Hematopoietic multipotent progenitor cell treated with erythropoietin and hydrocortisone succinate and interleukin-3 and kit ligand, for 17 days (in vitro differentiated cells): Measurements from ENCODE around the gene UCN.
"Not testable (repeated sequence)": the region's sequence is repeated elsewhere in the genome, so short reads cannot be mapped to it uniquely, and the experiment has no call there.

Experiments
- DNase-seq: peaks from one replicate; pipeline ENCODE4 v3.0.0-alpha.2; 2015; ENCODE audit warnings: low spot score

UCN gene

DNA sequence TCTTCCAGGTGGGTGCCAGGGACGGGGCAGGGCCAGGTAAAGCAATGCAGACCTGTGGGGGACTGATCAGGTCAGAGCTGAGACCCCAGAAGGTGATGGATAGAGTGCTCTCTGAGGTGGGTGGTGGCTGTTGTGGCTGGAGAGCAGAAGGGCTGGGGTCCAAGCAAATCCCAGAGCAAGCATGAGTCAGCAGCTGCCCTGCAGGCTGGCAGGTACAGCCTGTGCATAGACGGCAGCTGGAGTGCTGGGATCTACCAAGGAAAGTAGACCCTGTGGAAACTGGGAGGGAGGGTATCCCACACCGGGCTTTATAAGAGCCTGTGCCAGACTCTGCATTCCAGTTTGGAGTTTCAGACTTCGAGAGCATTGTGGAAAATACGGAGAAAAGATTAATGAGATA, 25.4 kb downstream of the UCN start:
- DNase-seq = no peak

DNA sequence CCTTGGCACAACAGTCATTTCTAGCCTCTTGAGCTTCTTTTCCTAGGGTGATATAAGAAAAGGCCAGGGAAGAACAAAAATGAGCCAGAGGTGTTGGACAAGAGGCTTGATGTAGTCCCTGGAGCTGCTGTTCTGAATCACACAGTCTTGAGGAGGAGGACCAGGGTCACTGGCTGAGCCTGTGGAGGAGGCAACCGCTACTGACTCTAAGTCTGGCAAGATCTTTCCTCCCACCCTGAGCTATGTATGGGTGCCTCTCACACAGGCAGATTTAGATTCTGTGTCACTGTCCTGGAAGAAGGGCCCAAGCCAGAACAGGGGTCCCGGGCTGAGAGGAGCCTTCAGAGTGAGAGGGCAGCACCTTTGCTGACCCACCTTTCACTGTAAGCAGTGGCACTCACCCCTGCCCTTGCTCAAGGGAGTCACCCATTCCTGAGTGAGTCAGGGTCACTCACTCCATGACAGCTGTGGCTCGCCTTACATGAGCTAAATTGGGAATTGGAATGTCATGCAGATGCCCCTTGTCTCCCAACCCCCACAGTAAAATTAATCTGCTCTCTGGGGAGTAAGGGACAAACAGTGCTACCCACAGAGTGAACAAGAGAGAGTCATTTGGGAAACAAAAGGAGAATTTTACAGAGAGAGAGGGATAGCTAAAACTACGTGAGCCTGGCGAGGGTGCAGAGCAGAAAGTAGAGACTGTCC, 26.2 kb downstream of the UCN start, which contains the start of gene TRIM54:
Gene TRIM54, plus strand, starts transcription at position 575 of the 705 bp plus-strand sequence. CDS start 303 bp downstream, outside the sequence.
- DNase-seq = no peak

DNA sequence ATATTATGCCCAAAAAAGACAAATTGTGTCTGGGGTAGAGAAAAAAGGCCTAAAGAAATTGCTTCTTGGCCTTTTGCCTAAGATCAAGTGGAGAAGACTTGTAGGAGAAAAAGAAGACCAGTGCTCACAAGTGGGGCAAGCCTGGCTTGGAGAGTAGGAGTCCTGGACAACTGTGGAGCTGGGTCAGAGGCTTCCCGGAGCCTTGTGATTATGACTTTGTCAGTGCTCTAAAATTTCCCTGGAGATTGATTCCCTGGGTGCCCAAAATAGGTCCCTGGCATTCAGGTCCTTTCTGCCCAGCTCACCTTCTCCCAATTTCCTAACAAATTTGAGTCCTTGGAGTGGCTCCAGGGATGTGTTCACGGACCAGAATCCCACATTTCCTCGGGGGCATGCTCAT, 26.8 kb downstream of the UCN start:
- no peak for DNase-seq

DNA sequence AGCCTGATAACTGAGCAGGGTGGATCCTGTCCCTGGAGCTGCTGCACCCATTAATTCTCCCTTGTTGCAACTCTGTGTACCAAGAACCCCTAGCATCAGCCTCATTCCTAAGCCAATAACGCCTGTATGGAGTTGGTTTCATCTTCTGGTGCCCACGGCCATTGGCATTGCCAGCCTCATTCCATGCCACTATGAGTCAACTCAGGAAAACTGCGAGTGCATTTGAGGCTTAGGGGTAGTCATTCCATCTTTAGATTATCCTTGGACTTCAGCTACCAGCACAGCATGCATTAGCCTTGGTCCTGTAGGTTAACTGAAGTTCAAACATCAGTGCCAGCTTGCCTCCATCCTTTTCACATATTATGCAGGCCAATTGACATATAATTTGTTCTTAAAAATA, 27.4 kb downstream of the UCN start:
- no peak for DNase-seq

DNA sequence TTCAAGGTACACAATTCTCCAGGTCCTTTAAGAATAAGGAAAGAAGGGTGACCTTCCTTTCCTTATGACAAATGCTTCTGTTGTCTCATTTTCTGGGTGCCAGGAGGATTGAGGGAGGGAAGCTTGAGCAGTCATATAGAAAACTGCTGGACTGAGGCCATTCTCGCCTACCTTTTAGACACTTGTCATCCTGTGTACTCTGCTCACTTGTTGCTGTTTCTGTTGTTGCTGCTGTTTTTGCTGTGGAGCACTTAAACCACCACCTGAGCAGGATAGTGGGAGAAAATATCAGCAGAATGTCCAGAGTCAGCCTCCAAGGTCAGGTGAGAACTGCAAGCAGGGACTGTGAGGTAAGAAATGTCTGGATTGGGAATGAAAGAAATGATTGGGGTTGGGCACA, 30.2 kb downstream of the UCN start:
- DNase-seq = no peak

DNA sequence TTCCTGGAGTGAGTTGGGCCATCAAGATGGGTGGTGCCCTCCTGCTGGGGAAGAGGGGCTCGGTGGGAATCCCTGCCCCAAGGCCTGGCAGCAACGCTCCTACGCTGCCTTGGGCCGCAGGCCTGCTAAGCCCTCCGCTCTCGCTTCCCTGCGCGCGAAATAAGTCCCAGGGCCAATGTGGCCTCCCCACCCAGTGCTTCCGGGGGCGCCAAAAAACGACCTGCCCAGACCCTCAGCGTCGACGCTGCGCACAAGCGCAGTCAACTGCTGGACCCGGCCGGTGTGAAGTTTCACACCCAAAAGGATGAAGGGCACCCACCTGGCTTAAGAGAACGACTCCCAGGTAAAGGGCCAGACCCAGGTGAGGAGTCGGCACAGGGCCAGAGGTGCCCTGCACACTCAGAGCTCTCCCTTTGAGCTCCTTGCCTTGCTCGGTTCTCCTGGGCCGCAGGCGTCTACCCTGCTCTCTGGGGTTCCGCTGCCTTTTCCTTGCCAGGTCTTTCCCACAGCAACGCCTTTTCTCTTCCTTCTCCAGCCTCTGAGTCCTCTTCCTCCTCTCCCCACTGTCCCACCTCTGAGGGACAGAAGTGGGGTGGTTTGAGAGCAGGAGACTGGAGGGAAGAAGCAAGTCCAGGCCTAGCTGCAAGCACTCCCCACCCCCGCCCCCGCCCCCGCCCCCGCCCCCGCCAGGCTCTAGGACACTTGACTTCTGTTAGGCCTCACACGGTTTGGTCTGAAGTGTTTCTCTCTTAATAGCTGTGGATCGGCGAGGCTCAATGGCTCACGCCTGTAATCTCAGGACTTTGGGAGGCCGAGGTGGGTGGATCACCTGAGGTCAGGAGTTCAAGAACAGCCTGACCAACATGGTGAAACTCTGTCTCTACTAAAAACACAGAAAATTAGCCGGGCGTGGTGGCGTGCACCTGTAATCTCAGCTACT, 32.8 kb downstream of the UCN start, which contains the start of gene DNAJC5G:
Gene DNAJC5G, plus strand, starts transcription at position 223 of the 940 bp plus-strand sequence. CDS start 1,296 bp downstream, outside the sequence.
- DNase-seq = no peak

DNA sequence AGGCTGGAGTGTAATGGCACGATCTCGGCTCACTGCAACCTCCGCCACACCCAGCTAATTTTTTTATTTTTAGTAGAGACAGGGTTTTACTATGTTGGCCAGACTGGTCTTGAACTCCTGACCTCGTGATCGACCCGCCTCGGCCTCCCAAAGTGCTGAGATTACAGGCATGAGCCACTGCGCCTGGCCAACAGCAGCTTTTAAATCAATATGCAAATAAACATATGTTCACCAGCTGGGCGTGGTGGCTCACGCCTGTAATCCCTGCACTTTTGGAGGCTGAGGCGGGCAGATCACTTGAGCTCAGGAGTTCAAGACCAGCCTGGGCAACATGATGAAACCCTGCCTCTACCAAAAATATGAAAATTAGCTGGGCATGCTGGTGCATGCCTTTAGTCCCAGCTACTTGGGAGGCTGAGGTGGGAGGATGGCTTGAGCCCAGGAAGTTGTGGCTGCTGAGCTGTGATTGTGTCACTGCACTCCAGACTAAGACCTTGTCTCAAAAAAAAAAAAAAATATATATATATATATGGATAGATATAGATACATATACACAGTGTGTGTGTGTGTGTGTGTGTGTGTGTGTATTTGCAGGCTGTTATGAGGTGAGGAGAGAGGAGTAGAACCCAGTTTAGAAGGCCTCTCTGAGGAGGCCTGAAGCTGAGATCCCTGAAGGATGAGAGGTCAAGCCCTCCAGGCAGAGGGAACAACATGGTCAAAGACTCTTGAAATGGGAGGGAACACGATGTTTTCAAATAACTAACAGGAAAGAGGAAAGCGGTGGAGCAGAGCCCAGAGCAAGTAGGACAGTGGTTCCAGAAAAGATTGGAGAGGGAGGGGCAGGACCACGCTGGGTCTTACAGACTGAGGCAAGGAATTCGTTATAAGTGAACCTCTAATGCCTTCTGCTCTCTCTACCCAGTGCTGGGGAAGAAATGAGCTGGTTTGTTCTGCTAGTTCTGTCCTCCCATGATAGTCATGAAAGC, 35.4 kb downstream of the UCN start:
- not testable (repeated sequence) for DNase-seq

DNA sequence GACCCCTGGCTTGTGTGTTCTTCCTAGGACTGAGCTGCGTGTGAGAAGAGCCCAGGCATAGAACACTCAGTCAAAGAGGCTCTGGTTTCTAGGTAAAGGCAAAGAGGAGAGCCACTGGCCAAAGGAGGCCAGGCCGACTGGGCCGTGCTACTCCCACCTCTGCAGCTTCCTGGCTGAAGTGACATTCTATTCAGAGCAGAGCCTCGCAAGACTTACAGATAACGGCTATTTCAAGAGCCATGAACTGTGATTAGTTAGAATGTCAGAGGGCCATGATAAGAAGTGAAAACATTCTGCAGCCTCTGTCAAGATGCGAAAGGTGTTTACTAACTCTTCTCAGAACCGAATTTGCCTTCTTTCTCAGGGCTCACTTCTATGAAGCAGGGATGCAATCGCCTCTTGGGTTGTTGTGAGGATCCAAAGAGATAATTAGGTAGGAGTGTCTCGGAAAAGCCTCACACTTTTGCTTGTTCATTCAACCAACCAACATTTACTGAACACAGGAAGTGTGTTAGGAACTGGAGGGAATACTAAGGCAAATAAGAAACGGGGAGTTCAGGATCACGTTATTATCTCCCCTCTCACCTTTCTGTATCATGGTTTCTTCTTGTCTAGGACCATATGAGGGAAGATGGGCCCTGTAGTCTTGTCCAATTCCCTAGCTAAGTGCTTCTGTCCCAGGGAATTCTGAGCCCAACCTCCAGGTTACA, 36.5 kb downstream of the UCN start:
- DNase-seq = no peak

DNA sequence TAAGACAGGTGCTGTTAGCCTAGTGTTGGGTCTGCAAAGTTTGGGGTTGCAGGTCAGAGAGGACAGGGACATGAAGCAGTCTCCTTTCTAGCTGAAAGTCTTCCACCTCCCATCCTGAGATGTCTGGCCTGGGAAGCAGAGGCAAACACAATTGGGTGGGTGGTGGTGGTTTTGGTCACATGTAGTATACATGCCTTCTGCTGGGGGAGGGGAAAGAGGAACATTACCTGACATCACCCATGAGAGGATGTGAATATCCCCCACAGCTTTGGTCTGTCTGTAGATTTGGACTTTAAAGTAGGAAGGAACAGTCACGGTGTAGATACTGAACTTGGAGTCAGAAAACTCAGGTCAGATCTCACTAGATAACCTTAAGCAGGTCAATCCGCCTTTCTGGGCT, 37.6 kb downstream of the UCN start:
- DNase-seq = no peak

DNA sequence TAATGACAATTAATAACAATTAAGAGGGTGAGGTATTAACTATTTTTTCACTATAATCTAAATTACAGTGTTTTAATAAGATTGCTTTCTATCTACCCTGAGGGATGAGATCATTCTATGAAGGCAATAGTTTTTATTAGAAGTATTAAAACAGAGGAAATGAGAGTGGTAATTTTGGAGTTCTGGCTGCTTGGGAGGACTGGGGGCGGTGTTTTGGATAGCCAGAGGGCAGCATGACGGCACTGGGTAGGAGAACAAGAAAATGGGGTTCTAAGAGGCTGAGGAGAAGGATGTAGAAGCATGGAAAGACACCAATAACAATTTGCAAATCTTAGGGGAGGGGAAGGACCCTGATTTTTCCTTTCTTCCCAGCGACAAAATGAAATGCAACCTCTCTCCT, 38.1 kb downstream of the UCN start:
- no peak for DNase-seq

DNA sequence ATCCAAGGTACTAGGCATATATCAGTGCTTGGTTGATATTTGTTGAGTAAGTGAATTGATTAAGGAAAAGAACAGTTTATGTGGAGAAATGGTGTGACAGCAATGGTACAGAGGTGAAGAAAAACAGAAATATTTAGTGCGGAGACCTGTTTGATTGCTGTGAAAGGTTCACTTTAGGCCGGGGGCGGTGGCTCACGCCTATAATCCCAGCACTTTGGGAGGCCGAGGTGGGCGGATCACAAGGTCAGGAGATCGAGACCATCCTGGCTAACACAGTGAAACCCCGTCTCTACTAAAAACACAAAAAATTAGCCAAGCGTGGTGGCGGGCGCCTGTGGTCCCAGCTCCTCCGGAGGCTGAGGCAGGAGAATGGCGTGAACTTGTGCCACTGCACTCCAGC, 39.9 kb downstream of the UCN start:
- not testable (repeated sequence) for DNase-seq

DNA sequence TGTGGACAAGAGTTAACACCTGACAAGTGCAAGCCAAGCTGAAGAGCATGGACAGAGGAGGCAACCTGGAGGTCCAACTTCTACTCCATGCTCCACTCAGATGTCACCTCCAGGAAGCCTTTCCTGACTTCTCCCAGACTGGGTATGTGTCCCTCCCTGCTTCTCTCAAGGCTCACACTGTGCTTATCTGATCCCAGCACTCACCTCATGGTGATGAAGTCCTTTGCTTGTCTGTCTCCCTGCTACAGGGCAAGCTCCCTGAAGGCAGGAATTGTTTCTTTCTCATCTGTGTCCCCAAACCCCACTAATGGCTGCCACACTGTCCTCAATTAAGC, 42.7 kb downstream of the UCN start:
- no peak for DNase-seq

DNA sequence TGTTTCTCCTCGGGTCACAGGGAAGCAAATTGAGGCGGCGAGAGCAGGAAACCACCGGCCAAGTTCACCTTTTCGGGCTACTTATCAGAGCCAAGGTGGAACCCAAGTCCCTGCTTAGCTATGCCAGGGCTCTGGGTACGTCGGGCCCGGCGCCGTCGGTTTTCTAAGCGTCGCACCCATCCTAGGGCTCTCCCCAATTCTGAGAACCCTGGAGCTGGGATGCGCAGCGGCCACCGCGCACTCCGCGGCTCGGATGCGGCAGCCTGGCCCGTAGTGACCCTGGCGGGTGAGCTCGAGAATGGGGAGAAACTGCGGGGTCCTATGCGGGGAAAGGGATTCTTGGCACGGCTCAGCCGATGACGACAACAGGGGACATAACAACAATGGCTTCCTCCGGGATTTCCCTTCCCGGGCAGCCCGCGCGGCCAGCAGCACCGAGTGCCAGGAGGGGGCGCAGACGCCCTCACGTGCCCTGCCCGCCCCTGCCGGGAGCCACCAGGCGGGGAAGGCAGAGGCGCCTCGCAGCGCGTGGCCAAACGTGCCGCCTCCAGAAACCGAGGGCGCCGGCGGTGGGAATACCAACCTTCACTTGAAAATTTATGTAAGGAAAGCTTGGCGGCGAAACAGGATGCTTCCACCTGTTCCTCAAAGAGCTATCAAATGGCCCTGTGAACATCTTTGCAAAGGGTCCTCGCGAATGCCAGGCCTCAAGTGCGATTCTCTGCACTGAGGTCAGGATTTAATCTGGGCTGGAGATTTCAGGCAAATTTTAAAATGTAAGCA, 43.3 kb downstream of the UCN start:
- peak; percentile 13 for DNase-seq

DNA sequence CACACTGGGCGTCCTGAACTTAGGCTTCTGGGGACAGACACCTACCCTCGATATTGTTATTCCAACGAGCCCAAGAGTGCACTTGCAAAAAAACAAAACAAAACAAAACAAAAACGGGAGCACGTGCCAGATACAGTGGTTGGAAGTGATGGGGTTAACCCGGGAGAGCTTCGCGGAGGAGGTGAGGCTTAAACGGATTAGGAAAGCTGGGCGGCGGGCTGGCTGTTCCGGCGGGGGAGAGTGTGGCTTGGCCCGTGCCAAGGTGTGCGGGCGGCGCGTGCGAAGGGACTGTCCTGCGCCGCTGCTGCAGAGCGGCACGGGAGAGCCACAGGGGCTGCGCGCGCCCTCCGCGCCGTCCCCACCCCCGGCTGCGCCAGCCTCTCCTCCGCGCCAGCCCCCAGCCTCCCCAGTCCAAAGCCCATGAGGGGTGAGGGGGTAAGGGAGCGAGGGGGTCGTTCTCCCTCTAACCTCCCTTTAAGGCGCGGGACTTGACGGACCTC, 43.9 kb downstream of the UCN start:
- no peak for DNase-seq

DNA sequence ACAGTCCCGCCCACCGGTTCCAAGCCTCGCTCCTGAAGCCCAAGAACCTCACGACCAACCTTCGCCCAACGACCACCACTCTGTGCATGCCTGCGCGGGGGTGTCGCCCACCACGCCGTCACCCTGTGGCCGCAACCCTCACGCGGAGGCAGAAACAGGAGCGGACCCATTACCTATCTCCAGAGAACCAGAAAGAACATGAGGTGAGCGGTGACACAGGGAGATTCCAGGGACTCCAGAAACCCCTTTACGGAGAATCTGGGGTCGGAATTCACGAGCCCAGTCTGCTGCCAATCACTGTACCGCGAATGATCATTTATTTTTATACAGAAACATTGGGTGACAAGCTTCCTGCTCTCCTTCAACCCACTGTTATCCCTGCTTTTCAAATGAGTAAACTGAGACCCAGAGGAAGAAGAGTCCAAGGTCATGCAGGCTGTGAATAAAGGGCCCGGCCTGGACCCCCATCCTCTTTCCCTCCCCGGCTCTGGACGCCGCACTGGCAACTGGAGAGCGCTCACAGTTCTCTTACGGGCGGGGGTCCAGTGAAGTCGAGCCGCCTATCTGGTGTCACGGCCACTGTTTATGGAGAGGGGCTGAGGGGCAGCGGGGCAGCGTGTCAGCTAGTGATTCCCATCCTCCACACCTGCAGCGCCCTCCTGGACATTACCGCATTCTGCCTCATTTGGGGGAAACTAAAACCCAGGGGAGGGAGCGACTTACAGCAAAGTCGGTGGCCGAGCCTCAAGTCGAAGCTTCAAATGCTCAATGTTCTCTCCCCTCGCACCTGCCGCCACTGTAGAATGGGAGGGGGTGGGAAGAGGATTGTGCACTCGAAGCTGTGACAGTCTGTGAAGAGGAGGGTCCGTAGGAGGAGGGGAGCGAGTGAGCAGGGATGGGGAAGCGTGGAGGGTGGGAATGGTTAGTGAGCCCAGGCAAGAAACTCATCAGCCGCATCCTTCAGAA, 44.7 kb downstream of the UCN start:
- no peak for DNase-seq

DNA sequence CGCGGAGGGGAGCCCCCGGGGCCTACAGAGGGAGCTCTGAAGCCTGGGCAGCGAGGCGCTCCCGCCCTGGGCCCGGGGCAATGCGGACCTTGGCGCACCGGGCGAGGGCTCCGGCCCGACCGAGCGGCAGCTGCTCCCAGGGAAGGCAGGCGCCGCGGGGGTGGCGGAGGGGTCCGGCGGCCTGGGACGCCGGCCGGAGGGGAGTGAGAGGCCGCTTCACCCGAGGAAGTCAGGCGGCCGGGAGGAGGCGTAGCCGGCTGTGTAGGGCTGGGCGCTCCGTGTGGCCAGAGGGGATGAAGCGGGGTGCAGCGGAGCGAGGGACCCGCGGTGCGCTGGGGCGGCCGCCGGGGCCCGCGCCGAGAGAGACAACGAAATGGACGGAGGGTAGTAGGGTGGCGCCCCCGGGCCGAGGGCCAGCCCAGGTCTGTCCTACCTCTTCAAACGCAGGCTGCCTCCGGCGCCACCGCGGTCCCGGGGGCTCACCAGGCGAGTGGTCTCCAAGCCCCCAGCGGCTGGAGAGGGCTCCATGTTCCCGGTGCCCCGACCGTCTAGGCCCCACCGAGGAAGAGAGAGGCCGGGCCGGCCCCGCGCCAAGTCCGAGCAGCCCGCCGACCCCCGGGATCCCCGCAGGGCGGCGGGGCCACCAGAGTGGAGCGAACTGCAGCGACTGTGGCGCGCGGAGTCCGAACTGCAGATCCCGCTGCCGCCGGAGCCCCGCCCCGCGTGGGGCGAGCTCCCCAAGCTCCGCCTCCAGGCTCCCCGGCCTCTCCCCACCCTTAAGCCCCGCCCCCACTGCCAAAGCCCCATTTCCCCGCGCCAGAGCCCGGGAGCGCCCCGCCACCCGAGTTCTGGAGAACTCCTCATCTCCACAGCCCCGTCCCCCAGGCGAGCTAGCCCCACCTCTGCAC, 45.6 kb downstream of the UCN start, which contains the start of gene SLC30A3:
Gene SLC30A3, minus strand, starts transcription at position 669 of the 908 bp plus-strand sequence. Its CDS starts 141 bp downstream, at position 528.
- DNase-seq = no peak

DNA sequence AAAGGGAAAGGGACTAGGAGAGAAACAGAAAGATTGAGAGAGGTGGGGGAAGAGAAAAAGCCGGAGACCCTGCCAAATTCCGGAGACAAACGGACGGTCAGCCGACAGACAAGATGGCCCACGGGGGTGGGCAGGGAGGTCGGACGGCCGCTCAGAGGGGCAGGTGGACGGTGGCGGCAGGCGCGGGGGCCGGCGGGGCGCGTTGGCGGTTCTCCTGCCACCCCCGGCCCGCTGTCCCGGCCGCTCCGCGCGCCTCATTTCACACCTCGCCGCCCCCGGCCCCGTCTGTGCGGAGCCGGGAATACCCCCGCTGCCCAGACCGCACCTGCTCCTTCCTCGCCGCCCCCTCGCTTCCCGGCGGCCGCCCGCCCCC, 46.3 kb downstream of the UCN start:
- no peak for DNase-seq
